GM18508 (cell line): ENCODE data around the gene ISOC2.
"Not testable (repeated sequence)": the region's sequence is repeated elsewhere in the genome, so short reads cannot be mapped to it uniquely, and the experiment has no call there.

ENCODE experiments used
- ATAC-seq: cut with Tn5 transposase; IDR thresholded peaks from one replicate; pipeline ENCODE4 v1.9.1; 2021; ENCODE audit warnings: moderate number of reproducible peaks; ENCODE audit not compliant: insufficient read depth, unreplicated experiment

ISOC2 gene, protein sequence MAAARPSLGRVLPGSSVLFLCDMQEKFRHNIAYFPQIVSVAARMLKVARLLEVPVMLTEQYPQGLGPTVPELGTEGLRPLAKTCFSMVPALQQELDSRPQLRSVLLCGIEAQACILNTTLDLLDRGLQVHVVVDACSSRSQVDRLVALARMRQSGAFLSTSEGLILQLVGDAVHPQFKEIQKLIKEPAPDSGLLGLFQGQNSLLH

DNA sequence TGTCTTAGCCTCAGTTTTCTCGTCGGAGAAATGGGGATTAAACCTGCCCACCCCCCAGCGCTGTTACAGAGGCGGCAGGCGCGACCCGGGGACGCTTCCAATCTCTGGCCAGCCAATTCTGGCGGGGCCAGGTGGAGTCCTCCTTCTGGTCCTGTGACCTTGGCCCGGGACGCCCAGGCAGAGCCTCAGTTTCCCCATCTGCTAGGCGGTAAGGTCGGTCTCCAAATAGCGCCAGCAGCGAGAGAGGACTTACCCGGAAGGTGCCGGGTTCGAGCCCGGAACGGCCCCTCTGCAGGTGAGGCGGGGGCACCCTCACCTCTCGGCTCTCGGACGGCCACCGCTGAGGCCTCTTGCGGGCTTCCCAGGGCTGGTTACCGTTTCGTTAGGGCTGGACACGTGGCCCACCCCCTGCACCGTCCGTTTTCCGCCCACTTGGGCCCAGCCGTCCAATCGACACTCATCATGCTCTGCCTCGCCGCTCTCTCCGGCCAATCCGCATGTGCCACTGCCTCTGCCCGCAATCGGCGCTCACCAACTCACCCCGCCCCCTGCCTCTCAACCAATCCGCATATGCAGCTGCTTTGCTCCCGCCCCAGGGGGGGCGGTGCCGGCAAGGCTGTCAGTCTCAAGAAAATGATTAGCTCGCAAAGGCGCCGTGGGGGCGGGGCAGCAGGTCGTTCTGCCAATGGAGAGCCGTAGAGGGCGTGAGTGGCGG, at the start of gene ISOC2:
ISOC2 (minus strand) TSS at position 384 of the 715 bp plus-strand sequence. CDS start 5,156 bp downstream, outside the sequence.
- peak; percentile 78 for ATAC-seq

DNA sequence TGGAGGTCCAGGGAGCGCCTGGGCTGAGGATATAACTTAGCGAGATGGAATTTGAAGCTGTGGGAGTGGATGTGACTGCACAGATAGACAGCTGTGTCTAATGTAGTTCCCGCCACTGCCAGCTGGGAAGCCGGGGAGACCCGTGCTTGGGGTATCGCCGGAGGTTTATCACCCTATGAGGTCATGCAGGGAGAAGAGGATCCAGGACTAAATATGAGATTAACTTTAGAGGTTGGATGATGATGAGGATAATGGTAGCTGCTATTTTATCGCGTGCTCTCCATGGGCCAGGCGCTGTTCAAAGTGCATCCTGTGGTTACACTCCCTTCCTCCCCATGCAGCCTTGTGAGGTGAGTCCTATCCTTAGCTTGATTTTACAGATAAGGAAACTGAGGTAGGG, 46.7 kb upstream of the ISOC2 start:
- ATAC-seq: no peak

DNA sequence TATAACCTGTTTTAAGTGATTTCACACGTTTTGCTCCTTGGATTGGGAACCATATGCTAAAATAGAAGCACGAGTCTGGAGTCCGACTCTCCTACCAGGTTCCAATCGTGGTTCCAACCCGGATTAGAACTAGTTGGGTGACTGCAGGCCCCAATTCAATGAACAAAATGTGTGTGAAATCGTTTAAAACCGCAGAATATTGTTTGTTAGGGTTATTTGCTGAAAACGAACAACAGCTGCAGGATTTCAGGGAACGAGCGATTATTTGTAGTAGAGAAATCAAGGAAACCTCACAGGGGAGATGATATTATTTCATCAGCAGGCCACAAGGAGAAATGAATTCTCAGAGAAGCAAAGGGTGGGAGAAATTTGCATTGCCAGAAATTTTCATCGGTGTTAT, 43.5 kb upstream of the ISOC2 start:
- no peak for ATAC-seq

DNA sequence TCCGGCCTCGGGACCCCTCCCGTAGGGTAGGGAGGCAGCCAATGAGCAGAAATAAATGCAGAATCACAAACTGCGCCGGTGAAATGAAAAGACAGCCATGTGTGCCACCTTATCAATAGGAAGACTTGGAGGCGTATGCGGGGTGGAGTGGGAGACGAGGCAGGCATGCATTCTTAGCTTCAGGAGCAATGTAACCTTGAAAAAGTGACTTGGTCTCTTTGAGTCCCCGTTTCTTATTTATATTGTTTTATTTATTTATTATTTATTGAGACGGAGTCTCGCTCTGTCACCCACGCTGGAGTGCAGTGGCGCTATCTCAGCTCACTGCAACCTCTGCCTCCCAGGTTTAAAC, 42.8 kb upstream of the ISOC2 start:
- ATAC-seq: no peak

DNA sequence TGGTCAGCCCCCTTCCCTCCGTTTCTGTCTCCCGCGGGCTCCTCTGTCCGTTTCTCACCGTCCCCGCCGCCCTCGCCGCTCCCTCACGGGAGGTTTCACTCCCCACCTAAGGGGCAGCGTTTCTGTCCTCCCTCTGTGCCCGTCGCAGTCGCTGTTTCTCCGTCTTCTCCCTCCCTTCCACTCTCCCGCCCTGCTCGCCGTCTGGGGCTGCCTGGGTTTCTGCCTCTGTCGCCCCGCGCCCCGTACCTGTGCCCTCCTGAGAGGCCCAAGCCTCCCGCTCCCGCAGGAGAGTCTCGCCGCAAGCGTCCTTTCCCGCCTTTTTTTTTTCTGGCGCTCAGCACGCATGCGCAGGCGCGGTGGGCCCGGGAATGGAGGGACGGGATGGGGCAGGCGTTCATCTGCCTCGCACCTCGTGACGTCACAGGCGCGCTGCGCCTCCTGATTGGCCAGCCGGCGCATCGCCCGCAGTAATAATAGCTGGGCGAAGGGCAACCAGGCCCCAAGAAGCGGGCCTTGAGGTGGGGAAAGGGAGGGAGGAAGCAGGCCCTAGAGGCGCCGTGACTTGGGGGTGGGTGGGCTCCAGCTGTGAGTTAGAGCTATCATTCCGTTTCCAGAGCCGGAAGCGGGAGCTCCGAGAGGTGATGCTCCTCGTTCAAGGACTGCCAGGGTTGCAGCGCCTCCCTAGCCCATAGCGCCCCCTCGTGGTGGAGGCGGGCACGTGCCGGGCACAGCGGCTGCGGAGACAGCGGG, 42.2 kb upstream of the ISOC2 start:
- ATAC-seq: peak; percentile 63

DNA sequence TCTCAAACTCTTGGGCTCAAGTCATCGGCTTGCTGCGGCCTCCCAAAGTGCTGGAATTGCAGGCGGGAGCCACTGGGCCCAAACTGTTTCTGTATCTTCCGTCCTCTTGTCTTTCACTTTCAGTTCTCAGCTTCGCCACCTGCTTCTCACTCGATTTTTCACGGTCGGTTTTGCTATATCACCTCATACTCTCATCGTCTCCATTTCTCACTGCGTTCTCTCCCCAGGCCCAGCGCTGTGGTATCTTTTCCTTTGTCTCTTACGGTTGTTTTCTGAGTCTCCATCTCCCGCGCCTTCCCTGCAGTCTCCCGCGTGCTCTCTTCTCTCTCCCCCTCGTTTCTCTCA, 41.7 kb upstream of the ISOC2 start:
- ATAC-seq: no peak

DNA sequence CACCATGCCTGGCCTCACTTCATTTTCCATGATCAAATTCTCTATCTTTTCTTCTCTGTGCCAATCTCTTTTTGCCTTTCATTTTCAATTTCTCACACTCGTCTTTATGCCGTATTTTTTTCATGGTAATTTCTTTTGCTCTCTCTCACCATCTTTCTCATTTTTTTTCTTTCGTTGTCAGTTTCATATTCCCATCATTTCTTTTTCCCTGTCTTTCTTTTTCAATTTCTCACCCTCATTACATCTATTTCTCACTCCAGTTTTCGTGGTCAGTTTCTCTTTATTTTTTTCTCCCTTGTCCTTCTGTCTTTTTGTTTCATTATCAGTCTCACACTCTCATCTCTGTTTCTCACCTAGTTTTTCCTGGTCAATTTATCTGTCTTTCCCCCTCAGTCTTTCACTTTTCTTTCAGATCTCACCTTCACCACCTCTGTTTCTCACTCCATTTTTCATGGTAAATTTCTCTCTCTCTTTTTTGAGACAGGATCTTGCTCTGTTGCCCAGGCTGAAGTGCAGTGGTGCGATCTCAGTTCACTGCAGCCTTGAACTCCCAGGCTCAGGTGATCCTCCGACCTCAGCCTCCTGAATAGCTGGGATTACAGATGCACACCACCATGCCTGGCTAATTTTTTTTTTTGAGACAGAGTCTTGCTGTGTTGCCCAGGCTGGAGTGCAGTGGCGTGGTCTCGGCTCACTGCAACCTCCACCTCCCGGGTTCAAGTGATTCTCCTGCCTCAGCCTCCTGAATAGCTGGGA, 40.9 kb upstream of the ISOC2 start:
- no peak for ATAC-seq

DNA sequence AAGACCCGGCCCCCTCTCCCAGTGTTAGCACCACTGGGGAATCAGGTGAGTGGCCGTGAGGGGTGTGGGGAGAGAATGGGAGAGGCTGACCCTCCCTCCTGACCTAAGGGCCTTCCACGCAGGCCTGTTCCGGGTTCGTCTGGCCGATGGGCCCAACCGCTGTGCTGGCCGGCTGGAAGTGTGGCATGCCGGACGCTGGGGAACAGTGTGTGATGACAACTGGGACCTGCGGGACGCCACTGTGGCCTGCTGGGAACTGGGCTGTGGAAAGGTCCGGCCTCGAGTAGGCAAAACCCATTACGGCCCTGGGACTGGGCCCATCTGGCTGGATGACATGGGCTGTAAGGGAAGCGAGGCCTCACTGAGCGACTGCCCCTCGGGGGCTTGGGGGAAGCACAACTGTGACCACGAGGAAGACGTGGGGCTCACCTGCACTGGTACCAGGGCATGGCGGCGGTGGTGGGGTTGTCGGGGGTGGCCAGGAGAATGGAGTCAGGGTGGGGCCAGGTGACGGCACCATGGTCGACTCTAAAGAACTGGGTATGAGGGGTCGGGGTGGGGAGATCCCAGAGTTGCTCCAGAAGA, 39.0 kb upstream of the ISOC2 start:
- no peak for ATAC-seq

DNA sequence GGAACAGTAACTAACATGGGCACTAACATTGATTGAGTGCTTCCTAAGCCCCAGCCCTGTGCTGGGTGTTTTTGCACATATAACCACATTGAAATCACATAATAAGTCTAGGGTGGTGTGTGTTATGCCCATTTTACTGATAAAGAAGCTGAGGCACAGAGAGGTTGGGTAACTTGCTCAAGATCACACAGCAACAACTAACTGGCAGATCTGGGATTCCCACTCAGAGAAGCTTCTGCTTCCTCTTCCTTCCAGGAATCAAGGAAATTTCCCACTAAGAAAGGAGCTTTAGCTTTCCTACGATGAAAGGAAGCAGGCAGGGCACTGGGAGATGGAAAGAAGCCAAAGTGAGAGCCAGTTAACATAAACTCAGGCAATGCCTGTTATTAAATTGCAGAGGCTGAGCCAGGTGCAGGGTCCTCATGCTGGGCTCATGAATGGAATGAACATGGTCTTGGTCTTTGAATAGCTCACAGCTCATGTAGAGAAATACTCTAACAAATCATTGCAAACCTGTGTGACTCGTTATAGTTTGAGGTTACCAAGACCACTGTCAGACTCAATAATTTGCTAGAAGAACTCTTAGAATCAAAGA, 36.9 kb upstream of the ISOC2 start:
- no peak for ATAC-seq

DNA sequence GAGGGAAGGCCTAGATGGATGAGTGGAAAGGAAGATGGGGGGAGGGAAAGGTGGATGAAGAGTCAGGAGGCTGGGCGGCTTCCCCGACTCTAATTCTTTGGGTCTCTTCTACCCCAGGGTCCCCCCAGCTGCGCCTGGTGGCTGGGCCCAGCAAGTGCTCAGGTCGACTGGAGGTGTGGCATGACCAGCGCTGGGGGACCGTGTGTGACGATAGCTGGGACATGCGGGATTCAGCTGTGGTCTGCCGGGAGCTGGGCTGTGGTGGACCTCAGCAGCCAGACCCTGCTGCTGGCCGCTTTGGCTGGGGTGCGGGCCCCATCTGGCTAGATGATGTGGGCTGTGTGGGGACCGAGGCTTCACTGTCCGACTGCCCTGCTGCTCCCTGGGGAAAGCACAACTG, 36.3 kb upstream of the ISOC2 start:
- no peak for ATAC-seq

DNA sequence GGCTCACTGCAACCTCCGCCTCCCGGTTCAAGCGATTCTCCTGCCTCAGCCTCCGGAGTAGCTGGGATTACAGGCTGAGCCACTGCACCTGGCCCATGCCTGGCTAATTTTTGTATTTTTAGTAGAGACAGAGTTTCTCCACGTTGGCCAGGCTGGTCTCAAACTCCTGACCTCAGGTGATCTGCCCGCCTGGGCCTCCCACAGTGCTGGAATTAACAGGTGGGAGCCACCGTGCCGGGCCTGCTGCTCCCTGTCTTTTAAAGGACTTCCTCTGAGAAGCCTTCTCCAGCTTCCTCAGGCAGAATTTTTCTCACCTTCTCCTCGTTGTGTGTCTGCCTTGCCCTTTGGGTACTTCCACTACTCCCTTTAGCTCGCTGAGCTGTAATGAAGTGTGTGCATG, 35.4 kb upstream of the ISOC2 start:
- not testable (repeated sequence) for ATAC-seq

DNA sequence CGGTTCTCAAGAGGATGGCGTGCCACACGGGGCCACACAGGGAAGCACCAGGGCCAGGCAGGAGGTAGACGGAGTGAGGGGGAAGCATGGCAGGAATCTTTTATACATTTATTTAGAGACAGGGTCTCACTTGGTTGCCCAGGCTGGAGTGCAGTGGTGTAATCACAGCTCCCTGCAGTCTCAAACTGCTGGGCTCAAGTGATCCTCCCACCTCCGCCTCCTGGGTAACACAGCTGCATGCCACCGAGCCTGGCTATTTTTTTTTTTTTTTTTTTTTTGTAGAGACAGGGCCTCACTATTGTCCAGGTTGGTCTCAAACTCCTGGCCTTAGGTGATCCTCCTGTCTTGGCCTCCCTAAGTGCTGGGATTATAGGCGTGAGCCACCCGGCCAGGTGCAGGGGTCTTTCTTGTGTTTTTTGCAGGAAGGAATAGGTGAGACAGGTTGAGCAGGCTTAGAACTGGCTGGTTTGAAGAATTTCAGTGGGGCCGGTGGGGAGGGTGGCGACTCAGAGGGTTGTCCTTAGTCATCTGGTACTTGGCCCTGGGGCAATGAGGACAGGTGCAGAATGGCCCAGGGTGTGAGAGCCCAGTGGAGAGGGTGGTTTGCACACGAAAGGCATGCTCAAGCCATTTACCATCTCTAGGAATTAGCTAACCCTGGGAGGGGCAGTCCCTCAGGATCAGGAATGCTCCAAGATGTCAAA, 34.4 kb upstream of the ISOC2 start:
- ATAC-seq: no peak

DNA sequence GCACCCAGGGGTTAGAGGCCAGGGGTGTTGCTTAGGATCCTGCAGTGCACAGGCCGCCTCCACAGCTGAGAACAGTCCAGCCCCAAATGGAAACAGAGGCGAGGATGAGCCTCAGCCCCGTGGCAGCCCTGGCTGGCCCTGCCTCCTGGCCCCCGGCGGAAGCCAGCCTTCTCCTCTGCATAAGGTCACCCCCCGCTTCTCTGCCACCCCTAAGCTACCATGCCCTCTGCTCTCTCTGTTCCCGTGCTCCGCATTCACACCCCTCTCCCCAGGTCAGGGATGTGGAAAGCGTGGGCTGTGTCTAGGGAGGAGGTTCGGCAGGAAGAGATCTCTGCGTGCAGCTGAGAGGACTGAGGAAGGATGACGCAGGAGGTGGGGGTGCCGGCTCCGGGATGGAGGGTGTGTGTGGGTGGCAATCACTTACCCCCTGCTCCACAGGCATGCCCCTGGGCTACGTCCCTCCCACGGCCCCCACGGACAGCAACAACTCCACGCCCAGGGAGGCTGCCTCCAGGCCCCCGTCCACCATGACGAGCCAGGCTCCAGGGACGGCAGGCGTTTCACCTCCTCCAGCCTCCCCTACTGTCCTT, 32.8 kb upstream of the ISOC2 start:
- no peak for ATAC-seq

DNA sequence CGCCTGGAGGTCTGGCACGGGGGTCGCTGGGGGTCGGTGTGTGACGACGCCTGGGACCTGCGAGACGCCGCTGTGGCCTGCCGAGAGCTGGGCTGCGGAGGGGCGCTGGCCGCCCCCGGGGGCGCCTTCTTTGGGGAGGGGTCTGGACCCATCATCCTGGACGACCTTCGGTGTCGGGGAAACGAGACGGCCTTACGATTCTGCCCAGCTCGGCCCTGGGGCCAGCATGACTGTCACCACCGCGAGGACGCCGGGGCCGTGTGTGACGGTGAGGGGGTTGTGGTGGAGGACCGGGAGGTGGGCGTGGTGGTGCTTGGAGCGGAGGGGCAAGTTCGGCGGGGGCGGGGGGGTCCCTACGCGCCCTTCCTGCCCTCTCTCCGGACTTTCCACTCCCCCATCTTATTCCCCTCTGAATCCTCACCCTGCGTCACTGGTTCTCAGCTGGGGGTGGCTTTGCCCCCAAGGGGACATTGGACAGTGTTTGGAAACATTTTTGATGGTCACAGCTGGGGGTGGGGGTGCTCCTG, 32.3 kb upstream of the ISOC2 start:
- no peak for ATAC-seq

DNA sequence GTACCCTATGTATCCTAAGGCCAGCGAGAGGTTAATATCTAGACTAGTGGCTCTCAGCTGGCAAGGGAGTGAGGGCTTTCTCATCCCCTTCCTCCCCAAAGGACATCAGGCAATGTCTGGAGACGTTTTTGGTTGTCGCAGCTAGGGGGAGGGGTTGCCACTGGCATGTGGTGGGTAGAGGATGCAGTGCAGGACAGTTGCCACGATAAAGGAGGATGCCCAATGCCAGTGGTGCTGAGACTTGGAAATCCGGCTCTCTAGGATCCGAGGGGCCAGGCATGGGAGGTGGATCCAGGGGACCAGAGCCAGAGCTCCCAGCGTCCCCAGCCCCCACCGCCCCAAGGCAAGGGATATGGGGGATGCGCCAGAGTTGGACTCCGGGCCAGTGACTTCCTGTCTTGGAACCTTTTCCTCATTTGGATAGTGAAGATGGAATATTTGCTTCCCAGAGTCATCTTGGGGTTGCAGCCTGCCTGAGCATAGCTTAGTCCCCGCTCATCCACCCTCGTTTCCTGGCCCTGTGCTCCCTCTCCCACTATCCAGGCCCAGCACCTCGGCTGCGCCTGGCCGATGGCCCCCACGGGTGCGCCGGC, 31.7 kb upstream of the ISOC2 start:
- ATAC-seq: no peak

DNA sequence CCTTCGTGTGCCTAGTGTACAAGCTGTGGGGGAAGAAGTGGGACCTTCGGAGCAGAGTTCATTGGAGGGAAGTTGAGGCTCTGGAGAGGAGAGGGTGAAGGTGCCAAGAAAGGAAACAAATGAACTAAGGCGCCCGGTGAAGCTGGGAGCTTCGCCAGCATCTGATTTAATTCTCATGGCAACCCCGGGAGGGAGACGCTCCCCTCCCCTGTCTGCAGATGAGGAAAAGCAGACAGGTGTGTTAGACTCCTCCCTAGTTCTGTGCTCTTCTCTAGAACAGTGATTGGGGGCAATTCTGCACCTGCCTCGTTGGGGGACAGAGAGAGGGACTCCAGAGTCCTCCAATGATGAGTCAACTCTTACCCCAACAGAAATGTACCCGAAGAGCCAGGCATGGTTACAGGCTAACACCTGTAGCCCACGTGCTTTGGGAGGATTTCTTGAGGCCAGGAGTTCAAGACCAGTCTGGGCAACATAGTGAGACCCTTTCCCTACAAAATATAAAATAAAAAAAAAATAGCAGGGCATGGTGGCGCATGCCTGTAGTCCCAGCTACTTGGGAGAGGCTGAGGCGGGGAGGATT, 31.0 kb upstream of the ISOC2 start:
- no peak for ATAC-seq

DNA sequence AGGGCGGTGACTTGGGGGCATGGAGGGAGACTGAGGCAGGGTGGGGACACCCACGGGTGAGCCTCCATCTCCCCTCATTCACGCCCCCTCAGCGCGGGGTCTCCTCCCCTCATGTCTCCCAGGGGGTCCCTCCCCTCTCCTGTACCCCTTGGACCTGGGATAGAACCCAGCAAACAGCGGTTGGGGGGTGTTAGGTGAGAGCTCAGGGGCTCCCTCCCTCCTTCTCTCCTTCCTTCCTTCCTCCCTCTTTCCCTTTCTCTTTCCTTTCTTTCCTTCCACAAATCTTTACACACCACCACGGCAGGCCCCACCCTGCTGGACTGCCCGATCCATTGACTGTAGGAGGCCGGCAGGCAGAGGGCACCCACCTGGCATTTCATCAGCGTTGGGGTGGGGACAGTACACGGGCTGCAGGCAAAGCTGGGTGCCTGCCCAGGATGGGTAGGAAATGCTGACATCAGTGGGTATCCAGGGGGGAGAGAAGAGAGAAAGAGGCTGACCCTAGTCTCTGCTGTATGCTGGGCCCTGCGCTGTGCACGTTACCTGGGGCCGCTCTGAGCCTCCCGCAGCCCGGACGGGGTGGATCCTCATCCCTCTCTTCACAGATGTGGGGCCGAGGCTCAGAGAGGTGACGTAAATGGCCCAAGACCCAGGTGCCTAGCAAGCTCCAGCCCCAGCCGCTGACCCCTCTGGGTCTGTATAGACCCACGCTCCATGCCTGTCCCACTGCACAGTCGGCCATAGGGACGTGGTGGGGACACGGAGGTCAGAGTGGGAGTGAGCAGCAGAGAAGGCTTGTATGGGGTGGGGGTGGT, 30.3 kb upstream of the ISOC2 start:
- no peak for ATAC-seq
